Measurements from ENCODE around the gene LMO1. TPM values are rescaled to one million over a fixed set of nuclear protein-coding genes. Genes with fewer than 3 reads are reported as not detected.
A peak's percentile ranks its signal among the peaks of the same experiment; 100 is the strongest.

The LMO1 gene
- total and polyA plus RNA-seq, 10 donors = 0.17 to 1.0 (median 0.57) TPM; not detected in 5

DNA sequence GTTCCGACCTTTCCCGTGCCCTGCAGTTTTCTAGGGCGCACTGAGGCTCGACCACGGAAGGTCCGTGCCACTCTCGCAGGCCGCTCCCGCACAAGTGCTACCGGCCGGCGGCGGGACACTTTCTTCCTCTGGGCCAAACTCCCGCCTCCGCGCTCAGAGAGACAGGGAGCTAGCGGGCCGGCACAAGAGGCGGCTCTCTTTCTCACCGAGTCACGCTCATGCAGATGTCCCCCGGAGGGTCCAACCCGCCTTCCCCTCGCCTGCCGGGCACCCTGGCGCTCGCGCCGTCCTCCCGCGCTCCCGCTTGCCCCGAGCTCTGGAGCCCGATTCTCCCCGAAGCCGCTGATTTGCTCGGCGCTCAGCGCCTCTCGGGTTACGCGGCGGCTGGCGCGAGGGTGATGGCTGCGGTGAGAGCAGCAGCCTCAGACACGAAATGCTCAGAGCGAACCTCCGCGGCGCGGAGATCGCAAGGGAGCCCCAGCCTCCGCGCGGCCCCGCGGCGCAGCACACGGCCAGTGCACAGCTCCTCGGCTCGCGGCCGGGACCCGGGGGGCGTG, 1.0 kb downstream of the LMO1 start:
- H3K4me3 ChIP-seq = peak overlapping the region; percentile 28 to 75 (median 48)
- intact Hi-C loops (cut with DNase I; ENCODE audit: low total_unique reads) = no loop called here
- peaks cover 0 to 89% (median 44%) of the 10 kb centered on the region in 7 donors for H3K27me3 ChIP-seq (replicated peaks in 1 of 7)
- 0 to 4% (median 3%) methylated on average over 3 to 66 of the region's 66 CpGs for WGBS, 5 donors
- DNase-seq = peak; percentile 78
- no peaks in the 10 kb centered on the region for H3K36me3 ChIP-seq
- no peaks in the 10 kb centered on the region for H3K9me3 ChIP-seq
- TF ChIP-seq POLR2AphosphoS5 (IDR thresholded peaks at IDR 0.05) (peak in 1 of 3 donors; percentile 31), POLR2A (IDR thresholded peaks at IDR 0.05) (no peak)
- TF ChIP-seq, protein P1, sequence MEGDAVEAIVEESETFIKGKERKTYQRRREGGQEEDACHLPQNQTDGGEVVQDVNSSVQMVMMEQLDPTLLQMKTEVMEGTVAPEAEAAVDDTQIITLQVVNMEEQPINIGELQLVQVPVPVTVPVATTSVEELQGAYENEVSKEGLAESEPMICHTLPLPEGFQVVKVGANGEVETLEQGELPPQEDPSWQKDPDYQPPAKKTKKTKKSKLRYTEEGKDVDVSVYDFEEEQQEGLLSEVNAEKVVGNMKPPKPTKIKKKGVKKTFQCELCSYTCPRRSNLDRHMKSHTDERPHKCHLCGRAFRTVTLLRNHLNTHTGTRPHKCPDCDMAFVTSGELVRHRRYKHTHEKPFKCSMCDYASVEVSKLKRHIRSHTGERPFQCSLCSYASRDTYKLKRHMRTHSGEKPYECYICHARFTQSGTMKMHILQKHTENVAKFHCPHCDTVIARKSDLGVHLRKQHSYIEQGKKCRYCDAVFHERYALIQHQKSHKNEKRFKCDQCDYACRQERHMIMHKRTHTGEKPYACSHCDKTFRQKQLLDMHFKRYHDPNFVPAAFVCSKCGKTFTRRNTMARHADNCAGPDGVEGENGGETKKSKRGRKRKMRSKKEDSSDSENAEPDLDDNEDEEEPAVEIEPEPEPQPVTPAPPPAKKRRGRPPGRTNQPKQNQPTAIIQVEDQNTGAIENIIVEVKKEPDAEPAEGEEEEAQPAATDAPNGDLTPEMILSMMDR (IDR thresholded peaks at IDR 0.05 in 8 of 11, conservative IDR thresholded peaks at IDR 0.05 in 3 of 11) = peak in 1 of 11 experiments; percentile 17
- peaks cover 8 to 30% (median 22%) of the 10 kb centered on the region in 6 donors for H3K4me1 ChIP-seq
- no peak overlapping the region for H3K27ac ChIP-seq

DNA sequence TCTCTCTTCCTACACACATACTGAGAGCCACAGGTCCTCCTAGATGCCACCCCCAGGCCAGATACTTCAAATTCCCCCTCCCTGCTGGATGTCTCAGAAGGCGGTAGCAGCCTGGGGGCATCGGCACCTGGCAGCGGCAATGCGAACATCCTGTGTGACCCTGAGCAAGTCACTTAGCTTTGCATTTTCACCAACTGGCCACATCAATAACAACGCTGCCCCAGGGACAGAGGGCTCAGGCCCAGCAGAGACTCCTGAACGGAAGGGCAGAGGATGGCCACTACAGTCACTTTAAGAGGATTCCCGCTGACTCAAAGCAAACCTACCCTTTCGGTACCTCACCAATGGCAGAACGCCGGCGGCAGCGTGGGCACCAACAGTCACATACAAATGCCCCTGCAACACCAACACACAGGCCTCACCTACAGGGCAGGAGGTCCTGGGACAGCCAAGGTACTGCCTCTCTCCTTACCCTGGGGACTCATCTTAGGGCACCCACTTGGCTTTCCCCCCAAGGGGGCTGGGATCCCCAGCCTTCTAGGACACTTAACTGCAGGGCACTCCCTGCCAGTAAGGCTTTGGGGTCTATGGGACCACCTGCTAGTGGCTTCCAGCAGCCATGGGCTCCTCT, 1.6 kb downstream of the LMO1 start:
- intact Hi-C loops (cut with DNase I; ENCODE audit: low total_unique reads) = no loop called here

GRCh38 chr11:8261291-8261690, 2.4 kb downstream of the LMO1 start:
- H3K4me1 ChIP-seq = peaks cover 8 to 25% (median 20%) of the 10 kb centered on the region in 6 donors
- no peak overlapping the region for H3K27ac ChIP-seq
- WGBS, 5 donors = 92 to 100% (median 94%) methylated on average over 1 to 2 of the region's 2 CpGs
- no peaks in the 10 kb centered on the region for H3K9me3 ChIP-seq
- H3K36me3 ChIP-seq = no peaks in the 10 kb centered on the region
- intact Hi-C loops (cut with DNase I; ENCODE audit: low total_unique reads) = no loop called here
- H3K4me3 ChIP-seq = no peak overlapping the region
- peak; percentile 37 for DNase-seq
- TF ChIP-seq POLR2AphosphoS5 (IDR thresholded peaks at IDR 0.05) = no peak
- TF ChIP-seq POLR2A (IDR thresholded peaks at IDR 0.05) = no peak
- TF ChIP-seq, protein P1 (IDR thresholded peaks at IDR 0.05 in 8 of 11, conservative IDR thresholded peaks at IDR 0.05 in 3 of 11) = no peak
- H3K27me3 ChIP-seq (replicated peaks in 1 of 7) = peaks cover 0 to 75% (median 34%) of the 10 kb centered on the region in 7 donors

More for the DNA sequence above, 1.6 kb downstream of the LMO1 start:
- no peaks in the 10 kb centered on the region for H3K36me3 ChIP-seq
- WGBS, 5 donors = 78 to 91% (median 86%) methylated on average over 10 to 12 of the region's 12 CpGs
- H3K27me3 ChIP-seq (replicated peaks in 1 of 7) = peaks cover 0 to 83% (median 38%) of the 10 kb centered on the region in 7 donors
- TF ChIP-seq, protein P1 (IDR thresholded peaks at IDR 0.05 in 8 of 11, conservative IDR thresholded peaks at IDR 0.05 in 3 of 11) = no peak
- TF ChIP-seq POLR2AphosphoS5 (IDR thresholded peaks at IDR 0.05) = no peak
- no peak for TF ChIP-seq POLR2A (IDR thresholded peaks at IDR 0.05)
- DNase-seq = peak; percentile 58
- H3K27ac ChIP-seq = no peak overlapping the region
- H3K4me3 ChIP-seq = peak overlapping the region in 7 of 8 donors; percentile 40 to 75 (median 48)
- peaks cover 8 to 25% (median 20%) of the 10 kb centered on the region in 6 donors for H3K4me1 ChIP-seq
- no peaks in the 10 kb centered on the region for H3K9me3 ChIP-seq
